ENCODE data around the gene AP1M2.
A peak's percentile ranks its signal among the peaks of the same experiment; 100 is the strongest.

AP1M2 gene

GRCh38 chr19:10603873-10604459, 16.9 kb upstream of the AP1M2 start (continued):
- TF ChIP-seq ZNF704 (tag by site-specific recombination; IDR thresholded peaks at IDR 0.05) = no peak
- no peak for TF ChIP-seq IKZF3 (tag by site-specific recombination; IDR thresholded peaks at IDR 0.05)
- TF ChIP-seq ZSCAN16 (tag by site-specific recombination; IDR thresholded peaks at IDR 0.05) = no peak
- no peak for TF ChIP-seq ZNF639 (tag by site-specific recombination; IDR thresholded peaks at IDR 0.05)
- TF ChIP-seq SP2 (tag by site-specific recombination; IDR thresholded peaks at IDR 0.05) = no peak
- TF ChIP-seq ZNF362 (tag by site-specific recombination; IDR thresholded peaks at IDR 0.05) = no peak
- no peak for TF ChIP-seq ZFP41 (tag by site-specific recombination; IDR thresholded peaks at IDR 0.05; ENCODE audit: borderline replicate concordance)
- no peak for TF ChIP-seq ZNF19 (tag by site-specific recombination; IDR thresholded peaks at IDR 0.05; ENCODE audit: low read depth)
- TF ChIP-seq ZFHX2 (tag by site-specific recombination; conservative IDR thresholded peaks at IDR 0.05) = 0 out of 2 replicates have a peak, but pooled peaks have one; percentile 8
- no peak for TF ChIP-seq ZNF777 (tag by site-specific recombination; IDR thresholded peaks at IDR 0.05; ENCODE audit: borderline replicate concordance)
- TF ChIP-seq REST (tag by site-specific recombination; IDR thresholded peaks at IDR 0.05) = no peak
- TF ChIP-seq INSM2 (tag by site-specific recombination; IDR thresholded peaks at IDR 0.05) = no peak
- TF ChIP-seq EGR2 (tag by site-specific recombination; IDR thresholded peaks at IDR 0.05; ENCODE audit: low read depth) = 0 out of 2 replicates have a peak, but pooled peaks have one; percentile 23
- no peak for TF ChIP-seq ZNF280D (tag by site-specific recombination; IDR thresholded peaks at IDR 0.05)
- no peak for TF ChIP-seq GLI2 (tag by site-specific recombination; IDR thresholded peaks at IDR 0.05; ENCODE audit: borderline replicate concordance, low read depth)
